CD4-positive, alpha-beta T cell treated with Interferon alpha-2 for 1 hour (primary cell): ENCODE data around the gene LIPC.

Source experiments
- DNase-seq, 2 donors: peaks; one replicate each; pipeline ENCODE4 v3.0.0-alpha.2; 2020 to 2022

LIPC gene

DNA sequence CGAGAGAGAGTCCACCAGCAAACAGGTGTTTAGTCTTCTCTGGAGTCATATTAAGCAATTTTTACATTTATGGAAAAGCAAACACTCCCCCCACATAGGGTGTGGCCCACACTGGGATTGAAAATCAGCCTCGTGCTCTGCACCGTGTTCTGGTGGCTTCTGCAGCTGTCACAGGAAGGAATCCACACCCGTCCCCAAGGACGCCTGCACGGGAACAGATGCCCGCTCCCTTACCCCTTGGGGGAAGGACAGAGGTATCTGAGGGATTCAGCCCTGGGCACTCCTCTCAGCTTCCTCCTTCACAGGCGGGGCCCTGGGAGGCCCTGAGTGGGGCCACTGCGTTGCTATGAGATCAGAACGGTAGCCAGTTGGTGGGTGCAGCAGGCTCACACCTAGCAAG lies 27.8 kb downstream of the LIPC start:
- no peak for DNase-seq

DNA sequence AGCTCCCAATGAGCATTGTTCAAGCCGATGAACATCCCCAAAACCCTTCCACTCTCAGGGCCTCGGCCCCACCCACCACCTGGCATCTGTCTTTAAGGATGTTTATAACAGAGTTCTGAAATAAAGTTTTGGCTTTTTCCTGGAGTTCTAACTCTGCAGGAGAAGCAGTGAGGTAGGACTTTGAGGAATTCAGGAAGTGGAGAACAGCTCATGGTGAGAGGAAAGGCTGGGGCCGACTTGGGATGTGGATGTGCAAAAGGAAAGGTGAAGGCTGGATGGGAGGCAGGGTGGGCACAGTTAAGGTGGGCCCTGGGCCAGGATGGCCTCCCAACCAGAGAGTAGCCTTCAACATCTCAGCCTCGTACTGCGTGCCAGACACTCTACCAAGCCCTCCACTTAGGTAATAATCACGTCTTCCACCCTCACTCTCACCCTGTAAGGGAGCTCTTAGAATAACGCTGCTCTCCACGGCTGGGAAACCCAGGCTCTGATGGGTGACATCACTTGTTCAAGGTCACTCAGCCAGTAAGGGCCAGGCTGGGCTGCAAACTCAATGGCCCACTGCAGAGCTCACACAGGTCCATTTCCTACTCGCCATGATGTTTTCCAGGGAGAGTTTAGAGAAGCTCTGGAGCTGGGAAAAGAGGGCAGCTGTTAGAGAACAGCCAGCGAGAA lies 28.5 kb downstream of the LIPC start:
- no peak for DNase-seq

DNA sequence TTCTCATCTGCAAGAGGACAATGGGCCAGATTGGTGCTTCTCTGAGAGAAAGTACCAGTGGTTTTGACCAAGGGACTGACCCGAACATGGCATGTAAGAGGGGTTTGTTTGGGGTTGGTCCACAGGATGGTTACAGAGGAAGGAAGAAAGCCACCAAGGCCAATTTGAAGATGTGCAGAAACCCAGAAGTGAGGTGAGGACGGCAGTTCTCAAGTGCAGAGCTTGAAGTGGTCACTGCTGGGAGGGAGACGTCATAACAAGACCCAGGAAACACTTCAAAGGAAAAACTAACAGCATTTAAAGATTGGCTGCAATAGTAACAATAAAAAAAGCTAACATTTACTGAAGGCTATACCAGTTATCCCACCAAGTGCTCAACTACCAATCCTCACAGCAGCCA lies 29.1 kb downstream of the LIPC start:
- DNase-seq: no peak

DNA sequence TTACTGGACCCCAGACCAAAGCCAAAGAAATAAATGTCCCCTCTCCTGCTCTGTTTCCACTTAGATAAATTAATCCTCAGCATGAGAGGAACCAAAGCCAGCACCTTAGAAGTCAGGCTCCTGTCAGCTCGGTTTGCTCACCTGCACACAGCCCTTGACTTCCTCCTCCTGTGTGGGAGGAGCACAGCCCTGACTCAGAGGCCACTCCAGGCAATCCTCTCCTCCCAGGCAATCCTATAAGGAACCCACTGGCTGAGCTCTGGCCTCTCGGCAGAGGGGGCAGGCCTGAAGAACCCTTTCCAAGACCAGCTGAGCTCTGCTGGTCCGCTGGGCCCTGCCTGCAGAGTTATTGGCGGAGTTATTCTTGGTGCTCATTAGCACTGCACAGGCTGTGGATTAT lies 30.8 kb downstream of the LIPC start:
- no peak for DNase-seq

DNA sequence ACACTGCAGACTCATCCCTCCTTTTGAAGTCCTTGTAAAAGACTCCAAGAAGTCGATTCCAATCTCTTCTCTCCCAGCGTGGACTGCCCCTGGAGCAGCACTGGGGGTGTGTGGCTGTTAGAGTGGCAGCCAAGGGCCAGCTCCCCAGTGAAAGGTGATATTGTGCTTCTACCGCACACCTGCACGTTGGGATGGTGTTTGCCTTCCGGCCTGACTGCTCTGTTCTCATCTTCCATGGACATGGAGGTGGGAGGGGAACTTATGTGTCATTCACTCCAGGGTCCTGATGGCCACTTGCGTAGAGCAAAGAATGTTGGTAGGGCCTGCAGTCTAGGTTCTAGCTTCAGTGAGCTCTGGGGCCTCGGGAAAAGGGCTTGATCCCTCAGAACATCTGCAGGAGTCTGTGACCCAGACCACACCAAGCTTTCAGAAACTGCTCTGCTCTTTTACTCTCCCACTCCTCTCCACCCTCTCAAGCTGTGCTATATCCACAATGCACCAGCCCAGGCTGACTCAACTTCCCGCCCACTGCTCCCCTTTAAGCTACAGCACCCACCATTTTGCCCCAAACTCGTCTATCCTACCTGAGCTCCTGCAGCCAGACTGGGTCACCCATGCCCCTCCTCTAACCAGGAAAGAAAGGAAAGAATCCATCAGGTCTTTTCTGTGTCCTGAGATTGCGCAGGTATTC lies 31.3 kb downstream of the LIPC start:
- no peak for DNase-seq

DNA sequence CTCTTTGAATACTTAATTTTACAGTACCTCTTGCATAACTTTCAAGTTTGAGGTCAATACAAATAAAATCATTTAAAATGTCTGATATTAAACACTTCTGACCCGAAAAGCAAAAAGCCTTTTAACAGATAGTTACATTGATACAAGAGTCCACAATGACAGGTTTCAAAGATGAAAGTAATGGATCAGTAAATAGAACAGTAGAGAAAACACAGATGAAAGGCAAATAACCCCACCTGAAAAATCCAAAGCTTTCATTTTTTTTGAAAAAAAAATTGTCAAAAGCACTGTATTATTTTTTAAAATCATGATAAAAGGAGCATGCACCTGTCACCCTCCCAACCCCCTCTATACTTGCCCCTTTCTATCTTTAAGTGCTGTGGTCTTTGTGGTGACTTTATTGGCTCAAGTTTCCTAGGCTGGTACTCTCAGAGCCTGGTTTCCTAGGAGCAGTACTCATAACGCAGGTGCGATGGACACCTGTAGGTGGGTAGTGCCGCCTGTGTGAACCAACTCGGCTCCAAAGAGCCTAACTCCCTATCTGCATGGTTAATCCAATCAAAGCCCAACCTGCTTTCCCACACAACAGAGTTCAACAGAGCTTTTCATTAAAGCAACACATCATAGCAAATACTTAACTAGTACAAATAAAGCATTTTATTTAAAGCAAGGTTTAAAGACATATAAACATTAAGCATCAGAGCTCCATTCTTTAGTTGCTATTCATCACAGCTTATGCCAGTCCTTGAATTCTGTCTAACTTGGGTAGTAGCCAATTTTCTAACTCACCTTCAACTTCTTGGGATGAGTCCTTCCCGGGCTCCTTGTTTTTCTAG lies 32.2 kb downstream of the LIPC start:
- DNase-seq: no peak

DNA sequence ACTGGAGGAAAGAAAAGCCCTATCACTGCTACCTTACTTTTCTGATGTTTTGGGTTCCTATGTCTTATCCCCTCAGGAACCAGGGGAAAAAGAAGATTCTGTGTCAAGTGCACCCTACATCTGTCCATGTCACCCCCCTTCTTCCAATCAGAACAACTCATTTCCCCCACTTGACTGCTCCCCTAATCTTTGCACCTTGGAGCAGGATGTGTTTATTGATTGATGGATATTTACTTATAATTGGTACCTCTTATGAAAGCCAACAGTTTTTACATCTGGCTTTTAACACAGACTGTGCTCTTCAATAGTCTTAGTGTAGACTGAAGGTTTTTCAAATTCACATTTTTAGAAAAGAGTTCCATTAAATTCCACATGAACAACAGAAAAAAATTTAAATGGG lies 33.3 kb downstream of the LIPC start:
- no peak for DNase-seq

DNA sequence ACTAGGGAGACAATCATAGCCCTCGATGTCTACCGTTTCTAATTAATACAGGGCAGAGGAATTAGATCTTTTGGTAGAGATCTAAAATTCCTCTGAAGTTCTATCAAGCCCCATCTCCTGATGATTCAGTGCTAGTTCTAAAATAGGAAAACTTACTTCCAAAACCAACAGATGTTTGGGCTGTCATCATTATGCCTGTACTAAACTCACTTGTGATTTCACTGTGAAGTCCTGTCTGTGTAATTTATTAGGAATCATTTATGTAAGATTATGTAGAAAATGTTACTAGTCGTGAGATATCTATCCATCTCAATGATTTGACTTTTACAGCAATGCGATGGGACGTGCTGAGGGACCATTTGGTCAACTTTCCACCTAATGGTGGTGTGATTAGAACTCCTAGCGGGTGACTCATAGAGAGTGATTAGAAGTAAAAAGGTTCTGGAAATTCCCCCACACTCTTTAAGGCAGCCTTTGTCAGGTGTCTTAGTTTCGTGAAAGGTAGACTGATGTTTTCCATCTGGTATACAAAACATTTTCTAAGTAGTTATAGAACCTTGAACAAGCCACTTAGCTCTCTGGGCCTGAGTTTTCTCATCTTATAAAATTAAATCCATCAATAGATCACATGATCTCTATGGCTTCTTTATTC lies 34.2 kb downstream of the LIPC start:
- DNase-seq: no peak

DNA sequence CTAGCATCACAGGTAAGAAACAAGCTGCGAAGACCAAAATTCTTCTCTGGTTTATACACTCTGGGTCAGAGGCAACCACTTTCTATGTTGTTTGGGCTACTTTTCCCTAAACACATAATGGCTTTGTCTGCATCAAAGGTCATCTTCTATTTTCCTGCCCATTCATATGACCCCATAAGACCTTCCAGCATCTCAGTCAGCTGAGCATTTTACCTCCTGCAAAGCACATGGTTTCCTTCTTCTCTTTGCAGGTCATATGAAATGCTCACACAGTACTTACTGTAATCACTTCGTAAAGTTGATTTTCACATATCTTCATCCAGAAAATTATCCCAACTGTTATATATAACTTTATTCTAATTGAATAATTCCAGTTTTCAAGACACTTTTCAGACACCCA lies 34.8 kb downstream of the LIPC start:
- DNase-seq: no peak

DNA sequence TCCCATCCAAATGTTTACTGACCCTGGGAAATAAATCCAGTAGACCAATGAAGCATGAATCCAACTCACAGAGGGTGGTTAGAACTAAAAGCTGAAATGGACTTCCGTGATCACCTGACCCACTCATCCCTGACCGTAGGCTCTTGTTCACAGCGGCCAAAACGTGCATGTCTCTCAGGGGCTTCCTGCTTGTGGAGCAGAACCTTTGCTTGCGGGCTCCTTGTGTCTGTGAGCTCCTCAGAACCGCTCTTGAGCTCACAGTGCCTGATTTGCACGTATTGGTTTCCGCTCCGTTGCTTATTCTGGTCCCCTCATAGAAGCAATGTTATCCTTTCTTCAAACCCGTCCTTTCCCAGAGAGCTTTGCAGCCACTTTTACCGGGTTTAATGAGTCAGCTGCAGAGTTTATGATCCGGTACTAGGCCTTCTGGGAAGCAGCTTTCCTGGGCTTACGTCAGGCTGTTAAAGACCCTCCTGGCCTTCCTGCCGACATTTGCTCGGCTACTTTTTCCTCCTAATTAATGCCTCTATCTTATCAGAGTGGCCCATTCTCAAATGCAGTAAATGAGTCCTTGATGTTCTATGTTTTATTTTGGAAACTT lies 35.4 kb downstream of the LIPC start:
- DNase-seq: no peak

DNA sequence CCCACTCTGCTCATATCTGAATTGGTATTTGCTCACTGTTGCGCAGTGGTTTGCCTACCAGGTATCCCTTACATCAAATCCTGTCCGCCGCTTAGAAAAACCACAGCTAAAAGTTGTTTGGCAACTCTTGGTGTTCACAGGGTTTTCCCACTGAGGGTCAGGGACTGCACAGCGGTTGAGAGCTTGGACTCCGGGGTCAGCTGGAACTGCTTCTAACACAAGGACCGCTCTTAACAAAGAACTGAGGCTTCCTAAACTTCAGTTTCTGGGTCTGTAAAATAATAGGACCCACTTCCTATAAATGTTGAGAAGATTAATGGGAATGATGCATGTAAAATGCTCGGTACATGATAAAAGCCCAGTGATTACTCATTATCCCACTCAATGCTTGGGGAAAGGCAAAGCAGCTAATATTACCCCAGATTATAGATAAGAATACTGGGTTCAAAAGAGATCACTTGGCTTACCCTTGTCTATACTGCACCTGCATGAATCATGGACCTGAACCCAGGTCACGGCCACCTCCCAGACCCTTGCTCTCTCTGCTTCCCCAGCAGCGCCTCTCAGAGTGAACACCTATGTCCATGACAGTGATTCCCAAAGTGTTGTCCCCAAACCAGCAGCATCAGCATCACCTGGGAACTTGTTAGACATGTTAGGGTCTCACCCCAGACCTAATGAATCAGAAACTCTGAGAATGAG lies 36.1 kb downstream of the LIPC start:
- DNase-seq: no peak

DNA sequence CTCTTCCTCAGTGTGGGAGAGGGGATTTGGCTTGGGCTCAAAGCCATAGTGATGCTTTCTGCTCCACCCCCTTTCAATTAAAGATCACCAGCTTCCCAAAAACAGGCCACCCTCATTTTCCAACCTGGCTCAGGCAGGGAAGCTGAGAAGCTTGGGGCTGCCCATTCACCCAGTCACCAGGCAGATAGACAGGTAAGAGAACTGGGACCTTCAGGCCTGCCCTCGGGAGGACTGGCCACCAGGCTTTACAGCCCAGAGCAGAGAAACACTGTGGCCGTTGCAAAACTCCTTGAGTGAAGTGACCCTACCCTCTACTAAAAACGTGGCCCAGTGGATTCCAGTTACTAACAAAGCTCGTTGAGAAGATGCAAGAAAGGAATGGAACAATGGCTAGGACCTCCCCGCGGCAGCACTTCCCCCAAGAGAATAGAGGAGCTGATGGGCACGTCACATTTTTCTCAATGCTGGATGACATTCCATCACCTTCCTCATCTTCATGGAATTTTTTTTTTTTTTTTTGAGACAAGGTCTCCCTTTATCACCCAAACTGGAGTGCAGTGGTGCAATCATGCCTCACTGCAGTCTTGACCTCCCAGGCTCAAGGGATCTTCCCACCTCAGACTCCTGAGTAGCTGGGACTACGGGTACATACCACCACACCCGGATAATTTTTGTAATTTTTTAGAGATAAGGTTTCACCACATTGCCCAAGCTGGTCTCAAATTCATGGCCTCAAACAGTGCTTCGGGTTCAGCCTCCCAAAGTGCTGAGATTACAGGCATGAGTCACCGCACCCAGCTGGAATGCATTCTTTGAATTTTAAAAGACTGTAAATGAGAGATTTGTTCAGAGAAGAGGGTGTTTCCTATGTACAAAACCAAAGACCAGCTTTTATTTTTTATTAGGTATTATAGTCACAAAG lies 37.9 kb downstream of the LIPC start:
- no peak for DNase-seq

DNA sequence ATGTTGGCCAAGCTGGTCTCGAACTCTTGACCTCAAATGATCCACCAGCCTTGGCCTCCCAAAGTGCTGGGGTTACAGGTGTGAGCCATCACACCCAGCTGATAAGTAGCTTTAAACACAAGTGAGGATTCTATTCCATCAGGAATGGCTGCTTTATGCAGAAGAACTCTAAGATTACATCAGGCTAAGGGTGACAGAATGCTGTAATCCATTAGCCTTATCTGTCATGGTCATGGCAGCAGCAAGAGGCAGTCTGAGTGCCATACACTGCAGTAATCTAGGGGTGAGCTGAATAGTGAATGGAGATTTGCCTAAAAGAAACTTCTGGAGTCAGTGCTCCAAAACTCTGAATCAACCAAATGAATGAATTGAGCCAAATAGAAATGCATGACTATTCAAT lies 39.6 kb downstream of the LIPC start:
- no peak for DNase-seq

DNA sequence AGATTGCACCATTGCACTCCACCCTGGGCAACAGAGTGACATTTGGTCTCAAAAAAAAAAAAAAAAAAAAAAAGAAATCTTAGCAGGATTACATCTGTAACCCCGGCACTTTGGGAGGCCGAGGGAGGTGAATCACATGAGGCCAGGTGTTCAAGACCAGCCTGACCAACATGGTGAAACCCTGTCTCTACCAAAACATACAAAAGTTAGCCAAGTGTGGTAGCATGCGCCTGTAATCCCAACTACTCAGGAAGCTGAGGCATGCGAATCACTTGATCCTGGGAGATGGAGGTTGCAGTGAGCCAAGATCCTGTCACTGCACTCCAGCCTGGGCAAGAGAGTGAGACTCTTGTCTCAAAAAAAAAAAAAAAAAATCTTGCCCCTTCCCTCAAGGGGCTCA lies 40.4 kb downstream of the LIPC start:
- DNase-seq: no peak

DNA sequence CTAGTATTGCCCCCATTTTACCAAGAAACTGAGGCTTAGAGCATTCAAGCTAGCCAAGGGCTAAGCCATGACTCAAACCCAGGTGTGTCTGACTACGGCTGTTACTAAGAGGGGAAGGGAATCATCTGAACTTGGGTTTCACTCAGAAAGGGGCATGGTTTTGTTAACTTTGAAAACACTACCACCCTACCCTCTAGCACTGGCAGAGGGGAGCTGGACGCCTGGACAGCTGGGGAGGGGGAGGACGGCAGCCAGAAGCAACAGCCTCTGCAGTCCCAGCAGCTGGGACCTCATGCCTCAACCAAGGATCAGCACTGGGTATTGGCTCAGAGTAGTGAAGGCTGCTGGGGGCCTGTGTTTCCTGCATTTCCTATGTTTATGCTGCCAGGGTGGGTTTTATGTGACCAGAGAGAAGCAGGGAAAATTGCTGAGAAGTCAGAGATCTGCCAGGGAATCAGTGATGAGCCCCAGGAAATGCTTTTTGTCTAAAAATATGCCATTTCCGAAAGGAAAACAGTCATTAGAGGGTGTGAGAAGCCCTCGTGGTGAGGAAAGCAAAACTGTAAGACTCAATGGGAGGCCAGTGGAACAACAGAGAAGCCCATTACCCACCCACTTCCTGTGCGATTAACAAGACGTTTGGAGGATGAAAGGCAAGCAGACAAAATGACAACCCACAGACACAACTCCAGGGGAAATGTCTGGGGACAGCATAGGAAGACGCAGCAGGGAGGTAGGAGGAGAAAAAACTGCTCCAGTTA lies 41.2 kb downstream of the LIPC start:
- DNase-seq: peak; percentile 43 to 66

DNA sequence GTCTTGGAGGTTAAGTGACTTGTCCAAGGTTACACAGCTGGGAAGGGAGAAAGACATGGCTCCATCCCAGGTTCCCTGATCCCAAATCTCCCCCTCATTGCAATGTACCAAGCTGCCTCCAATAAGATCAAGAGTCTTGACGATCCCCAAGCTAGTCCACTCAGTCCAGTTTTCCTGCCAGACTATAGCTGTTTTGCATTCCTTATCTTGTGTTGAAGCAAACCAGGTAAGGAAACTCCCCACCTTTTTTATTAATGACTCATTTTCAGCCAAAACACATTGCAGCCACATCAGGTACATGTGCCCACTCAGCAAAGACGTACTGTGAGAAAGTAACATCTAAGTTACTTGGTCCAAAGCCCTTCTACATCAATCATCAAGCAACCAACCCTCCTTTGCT lies 41.9 kb downstream of the LIPC start:
- DNase-seq: peak in 1 of 2 donors; percentile 34

DNA sequence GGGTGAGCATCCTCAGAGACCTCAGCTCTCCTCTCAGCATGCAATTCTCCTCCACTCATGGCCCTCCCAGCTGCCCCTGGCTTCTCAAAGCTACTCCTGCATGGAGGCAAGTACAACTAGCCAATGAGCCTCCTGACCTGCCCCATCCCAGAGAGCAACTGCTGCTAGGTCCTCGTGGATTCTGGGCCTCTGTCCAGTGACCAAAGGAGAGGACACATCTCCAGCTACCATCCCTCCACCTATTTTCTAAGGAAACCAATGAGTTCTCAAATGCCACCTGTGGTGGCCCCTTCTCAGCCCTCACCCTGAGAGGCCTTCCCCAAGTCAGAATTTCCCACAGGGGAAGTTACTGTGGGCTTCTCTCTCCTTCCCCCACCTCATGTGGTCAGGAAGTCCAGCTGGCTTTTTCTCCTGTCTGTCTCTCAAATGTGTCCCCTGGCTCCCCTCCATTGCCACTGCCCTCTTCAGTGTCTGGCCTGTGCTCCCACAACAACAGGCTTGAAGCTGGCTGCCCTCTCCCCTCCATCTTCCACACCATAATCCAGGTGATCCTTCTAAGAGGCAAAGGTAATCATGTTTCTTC lies 43.0 kb downstream of the LIPC start:
- no peak for DNase-seq

DNA sequence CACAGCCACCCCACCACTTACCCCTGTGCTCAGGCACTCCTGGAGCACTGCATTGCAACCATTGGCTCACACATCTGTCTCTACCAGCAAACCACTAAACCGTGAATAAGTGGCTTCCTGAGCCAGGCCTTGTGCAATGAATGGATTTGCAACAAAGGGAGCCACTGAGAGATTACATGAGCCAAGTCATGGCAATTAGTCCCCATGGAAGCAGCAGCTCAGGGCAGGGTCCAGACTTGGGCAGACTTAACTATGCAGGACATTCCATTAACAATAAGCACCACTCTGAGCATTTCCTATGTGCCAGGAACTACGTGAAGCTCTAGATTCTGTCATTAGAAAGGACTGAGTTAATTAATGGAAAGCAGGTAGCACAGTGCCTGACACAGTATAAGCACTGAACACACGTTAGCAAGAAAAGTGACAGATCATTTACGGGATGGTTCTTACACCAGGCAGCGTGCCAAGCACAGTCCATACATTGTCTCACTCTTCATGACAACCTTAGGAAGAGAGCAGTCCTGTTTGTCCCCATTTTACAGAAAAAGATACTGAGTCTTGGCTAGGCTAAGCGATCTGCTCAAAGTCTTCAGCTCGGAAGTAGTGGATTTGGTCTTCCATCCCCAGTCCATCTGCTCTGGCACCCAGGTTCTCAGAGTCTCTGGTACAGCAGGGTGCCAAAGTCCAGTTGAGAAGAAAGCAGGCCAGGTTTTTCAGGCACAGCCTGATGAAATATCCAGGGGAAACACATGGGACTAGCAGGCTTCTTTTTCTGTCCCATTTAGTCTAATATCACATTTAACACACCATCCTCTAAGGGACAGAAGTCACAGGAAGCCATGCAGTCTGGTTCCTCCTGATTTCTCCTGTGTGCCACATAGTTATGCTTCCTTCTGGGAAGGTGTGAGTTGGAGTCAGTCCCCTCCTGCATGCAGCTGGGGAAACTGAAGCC lies 44.1 kb downstream of the LIPC start:
- DNase-seq: no peak
